HepG2 (cell line): ENCODE data around the gene TDRD5. TPM values are rescaled to one million over a fixed set of nuclear protein-coding genes. Genes with fewer than 3 reads are reported as not detected.

ENCODE experiments used
- ATAC-seq: fragments of 200-7000 bp; cut with Tn5 transposase; 3 replicates; pipeline ENCODE4 v1.9.1; 2020; ENCODE audit warnings: mild to moderate bottlenecking, moderate library complexity
- BruUV-seq: library from RNA; stranded (reverse); fragments of 400-500 nt; replicated peaks from 2 replicates; lab custom pipeline; 2021; lab: Mats Ljungman, UMichigan
- CTCF ChIA-PET: fragments of 300-600 bp; formaldehyde crosslinking; extraction: SDS; loops from one replicate; lab custom pipeline; 2021; ENCODE audit warnings: low total read pairs, inconsistent platforms, low intra/inter-chr PET ratio; lab: Yijun Ruan, JAX
- POLR2A ChIA-PET: fragments of 350-600 bp; sonication (Branson Sonifier 250); formaldehyde crosslinking; loops from one replicate; lab custom pipeline; 2020; ENCODE audit warnings: antibody characterized with exemption, inconsistent platforms; lab: Yijun Ruan, JAX
- DNase-seq: peaks from one replicate; pipeline ENCODE4 v3.0.0-alpha.2; 2015; ENCODE audit warnings: low spot score
- FAIRE-seq: peaks from 3 replicates; lab custom pipeline; 2011; peaks lifted over from hg19 to GRCh38; lab: Jason Lieb, UNC
- H2AFZ ChIP-seq: one replicate; pipeline ENCODE4 v1.6.1; 2011; ENCODE audit warnings: low read length, inconsistent platforms
- H3K27ac ChIP-seq: fragments of 300-600 bp; 3 replicates; pipeline ENCODE4 v1.8.0; 2011; ENCODE audit warnings: mixed run types, mild to moderate bottlenecking, mixed read lengths, low read length, inconsistent platforms; ENCODE audit not compliant: insufficient read depth; ENCODE audit errors: extremely low read length
- H3K27me3 ChIP-seq, 2 experiments: fragments of 200-600 bp in 1 of 2; 2 replicates in 1 of 2; 3 replicates in 1 of 2; pipeline versions ENCODE4 v1.6.0 to v1.8.0; 2011; ENCODE audit warnings: low read length in 2 of 2, mild to moderate bottlenecking in 2 of 2, moderate library complexity in 2 of 2, inconsistent platforms in 1 of 2; ENCODE audit not compliant: insufficient read depth in 2 of 2, control insufficient read depth in 1 of 2
- H3K36me3 ChIP-seq, 2 experiments: fragments of 200-600 bp in 1 of 2; replicated peaks in 1 of 2; 2 replicates in 1 of 2; 3 replicates in 1 of 2; pipeline versions ENCODE4 v1.5.1 to v1.8.0; 2011; ENCODE audit warnings: low read length in 2 of 2, inconsistent platforms in 1 of 2; ENCODE audit not compliant: insufficient read depth in 2 of 2, control insufficient read depth in 1 of 2
- H3K4me1 ChIP-seq: 2 replicates; pipeline ENCODE4 v1.5.1; 2012; ENCODE audit warnings: low read length, inconsistent platforms; ENCODE audit not compliant: insufficient read depth
- H3K4me2 ChIP-seq: 2 replicates; pipeline ENCODE4 v1.6.0; 2011; ENCODE audit warnings: low read depth, low read length, inconsistent platforms
- H3K4me3 ChIP-seq, 3 experiments: fragments of 200-600 bp in 1 of 3; sonication (generic), shearing (Covaris generic) in 1 of 3; replicated peaks in 1 of 3; 2 replicates each; pipeline ENCODE4 v1.5.1; 2011 to 2016; ENCODE audit warnings: low read length in 3 of 3, inconsistent platforms in 2 of 3, low read depth in 2 of 3, mild to moderate bottlenecking in 2 of 3, control low read depth in 1 of 3, mixed read lengths in 1 of 3; ENCODE audit not compliant: insufficient read depth in 1 of 3
- H3K79me2 ChIP-seq: one replicate; pipeline ENCODE4 v1.6.1; 2011; ENCODE audit warnings: low read length, inconsistent platforms; ENCODE audit not compliant: insufficient read depth
- H3K9ac ChIP-seq: 2 replicates; pipeline ENCODE4 v1.6.0; 2011; ENCODE audit warnings: mild to moderate bottlenecking, low read depth, low read length, inconsistent platforms; ENCODE audit not compliant: insufficient read depth
- H3K9me3 ChIP-seq: 2 replicates; pipeline ENCODE4 v1.5.1; 2012; ENCODE audit warnings: mild to moderate bottlenecking, low read length
- H4K20me1 ChIP-seq: 2 replicates; pipeline ENCODE4 v1.6.0; 2011; ENCODE audit warnings: inconsistent platforms, mild to moderate bottlenecking, low read length, moderate library complexity; ENCODE audit not compliant: insufficient read depth
- ATF1 ChIP-seq: IDR thresholded peaks from 2 replicates; pipeline ENCODE4 v1.6.1; 2016; ENCODE audit warnings: mild to moderate bottlenecking, control low read depth
- CEBPB ChIP-seq: IDR thresholded peaks from 2 replicates; pipeline ENCODE4 v1.6.1; 2011; ENCODE audit warnings: low read depth, low read length, improper control_type of control experiment, borderline replicate concordance
- SP1 ChIP-seq, 2 experiments: fragments of 450-650 bp in 1 of 2; sonication (generic) in 1 of 2; formaldehyde crosslinking in 1 of 2; IDR thresholded peaks; 2 replicates each; pipeline versions ENCODE4 v1.4.0 to v1.6.1; 2016 to 2020; ENCODE audit warnings: missing genetic modification reagents in 1 of 2
- ZNF777 ChIP-seq: sonication (generic); formaldehyde crosslinking; IDR thresholded peaks from 2 replicates; pipeline ENCODE4 v1.4.0; 2020; ENCODE audit warnings: missing genetic modification reagents
- WGBS: methylation state at CpG from one replicate; pipeline ENCODE4 v1.1.6; 2017; ENCODE audit warnings: low lambda C conversion rate; 5-methylcytosine and 5-hydroxymethylcytosine counted together
- in situ Hi-C: cut with HindIII; loops from 2 replicates; pipeline ENCODE4 v1.10.0; 2017; ENCODE audit warnings: low pct_unique_long_range_greater_than_20kb; ENCODE audit not compliant: extremely low pct_ligation_motif_present
- intact Hi-C: fragments of 100-400 bp; cut with micrococcal nuclease; formaldehyde crosslinking; loops from one replicate; pipeline ENCODE4 v1.10.0; 2022; ENCODE audit not compliant: unreplicated experiment
- polyA plus RNA-seq, 8 experiments: library from polyadenylated mRNA; depleted of rRNA in 3 of 8; stranded (reverse) in 7 of 8; unstranded in 1 of 8; fragments of >200 nt; fragmentation: Illumina TruSeq in 4 of 8; extraction: Trizol in 4 of 8; gene quantifications; 2 replicates each; pipeline versions ENCODE4 v1.2.1 to v1.2.3, GENCODE V29; 2011 to 2016; ENCODE audit warnings: low read depth in 4 of 8, missing spikeins in 1 of 8, mixed read lengths in 1 of 8; ENCODE audit not compliant: insufficient read depth in 1 of 8
- total RNA-seq, 5 experiments: library from RNA; depleted of rRNA; stranded (reverse); fragments of >200 nt; fragmentation: Illumina TruSeq; extraction: Trizol; gene quantifications; 2 replicates each; pipeline ENCODE4 v1.2.3, GENCODE V29; 2016; ENCODE audit warnings: low read depth in 1 of 5

Gene TDRD5
- total and polyA plus RNA-seq, 2 of the 13 experiments (the other 11 are each of a cell fraction or from before 2014, with no cell fraction given) = not detected

DNA sequence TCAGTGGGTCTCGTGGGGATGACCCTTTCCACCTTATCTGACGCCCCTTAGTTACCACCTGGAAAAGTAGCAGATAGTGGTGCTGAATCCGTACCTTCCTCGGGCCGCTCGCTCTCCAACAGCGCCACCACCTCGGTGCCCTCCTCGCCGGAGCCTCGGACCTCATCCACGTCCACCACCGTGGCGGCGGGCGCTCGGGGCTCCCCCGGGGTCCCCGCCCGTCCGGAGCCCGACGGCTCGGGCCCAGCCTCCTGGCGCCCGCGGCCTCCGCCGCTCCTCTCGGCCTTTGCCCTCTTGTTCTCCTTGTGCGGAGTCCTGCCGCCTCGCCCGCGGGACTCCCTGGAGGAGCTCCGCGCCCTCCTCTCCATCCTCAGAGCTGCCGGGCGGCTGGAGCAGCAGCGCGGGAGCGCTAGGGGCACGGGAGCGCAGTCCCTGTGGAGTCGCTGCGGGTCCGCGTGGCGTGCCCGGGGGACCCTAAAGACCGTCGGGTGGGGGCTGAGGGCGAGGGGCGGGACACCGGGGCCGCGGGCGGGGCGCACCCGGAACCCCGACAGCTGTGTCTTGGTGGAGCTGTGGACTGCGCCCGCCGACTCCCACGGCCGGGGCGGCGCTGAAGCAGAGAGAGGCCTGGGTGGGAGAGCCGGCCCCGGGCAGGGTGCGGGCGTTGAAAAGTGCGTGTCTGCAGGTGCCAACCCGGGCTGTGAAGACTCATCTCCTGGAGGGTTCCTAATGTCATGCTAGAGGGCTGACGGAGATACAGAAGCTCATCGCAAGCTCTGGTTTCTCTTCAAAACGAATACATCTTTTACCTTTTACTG is 15.9 kb upstream of the TDRD5 start, which contains the start of gene NPHS2:
Gene NPHS2, minus strand, starts transcription at position 452 of the 818 bp plus-strand sequence. Its CDS starts 84 bp downstream, at position 368.
- ChIA-PET CTCF (no interaction called here), POLR2A (no interaction called here)
- Histone ChIP-seq H3K9me3 (no peaks in the 10 kb centered on the region), H3K4me1 (no peaks in the 10 kb centered on the region), H2AFZ (no peak within 1 kb of the TSS), H3K4me2 (no peak within 1 kb of the TSS), H3K79me2 (no peaks in the 10 kb centered on the region), H4K20me1 (no peaks in the 10 kb centered on the region), H3K9ac (no peak within 1 kb of the TSS), H3K4me3 (no peak within 1 kb of the TSS), H3K27ac (no peak within 1 kb of the TSS), H3K36me3 (no peaks in the 10 kb centered on the region), H3K27me3 (peaks cover 0 to 27% of the 10 kb centered on the region in 2 experiments; a peak in 3 of 5 replicates)
- intact Hi-C loops (no loop called here), in situ Hi-C loops (loop anchor here (25.0 kb wide), 1 partner anchor 313 kb away; no protein-coding TSS in a partner anchor)
- 57% methylated on average over 13 of the region's 77 CpGs for WGBS
- TF ChIP-seq ATF1 = no peak
- 0 out of 2 replicates have a peak, but pooled peaks have one; percentile 42 for TF ChIP-seq ZNF777 (CRISPR knock-in tag)
- FAIRE-seq (no peak), ATAC-seq (peak; percentile 60), DNase-seq (no peak)
- BruUV-seq = no TSS peak

DNA sequence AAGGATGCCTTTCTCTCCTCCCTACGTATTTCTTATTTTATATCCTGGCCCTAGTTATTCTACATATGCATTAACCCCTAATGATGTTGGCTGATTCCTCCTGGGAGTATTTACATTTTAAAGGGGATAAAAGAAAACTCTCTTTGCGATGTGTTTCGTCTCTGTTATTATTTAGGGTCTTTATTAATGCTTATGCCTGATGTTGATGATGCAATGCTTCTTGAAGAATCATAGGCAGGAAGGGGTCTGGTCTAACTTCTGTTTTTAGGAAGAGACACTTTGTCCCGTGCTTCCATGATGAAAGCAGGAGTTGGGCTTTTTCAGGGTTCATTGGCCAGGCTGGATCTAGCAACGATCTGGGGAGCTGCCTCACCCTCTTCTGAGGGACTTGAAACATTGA is 15.1 kb upstream of the TDRD5 start:
- H2AFZ ChIP-seq = no peak overlapping the region
- H3K4me2 ChIP-seq = no peak overlapping the region
- H3K9ac ChIP-seq = no peak overlapping the region
- no peaks in the 10 kb centered on the region for H3K79me2 ChIP-seq
- CTCF ChIA-PET = no interaction called here
- DNase-seq (no peak), FAIRE-seq (no peak), ATAC-seq (no peak)
- WGBS = 37% methylated on average over 5 of the region's 5 CpGs
- H3K27ac ChIP-seq = no peak overlapping the region
- intact Hi-C loops = no loop called here
- TF ChIP-seq SP1 (IDR thresholded peaks at IDR 0.05) (no peak), SP1 (CRISPR knock-in tag; IDR thresholded peaks at IDR 0.05) (no peak), CEBPB (0 out of 2 replicates have a peak, but pooled peaks have one; percentile 26)
- POLR2A ChIA-PET = no interaction called here
- H3K27me3 ChIP-seq = peaks cover 0 to 27% of the 10 kb centered on the region in 2 experiments; a peak in 3 of 5 replicates
- no peaks in the 10 kb centered on the region for H3K4me1 ChIP-seq
- BruUV-seq = no TSS peak
- H4K20me1 ChIP-seq = no peaks in the 10 kb centered on the region
- in situ Hi-C loops = loop anchor here (25.0 kb wide), 1 partner anchor 314 kb away; no protein-coding TSS in a partner anchor
- H3K4me3 ChIP-seq = no peak overlapping the region
- no peaks in the 10 kb centered on the region for H3K9me3 ChIP-seq
- no peaks in the 10 kb centered on the region for H3K36me3 ChIP-seq
